Vagina (tissue), 2 donors: ENCODE measurements around the gene SPOCK1. TPM values are rescaled to one million over a fixed set of nuclear protein-coding genes. Genes with fewer than 3 reads are reported as not detected.

ENCODE experiments used
- DNase-seq, 2 donors: peaks; one replicate each; pipeline ENCODE4 v3.0.0-alpha.2; 2017; ENCODE audit errors: extremely low spot score in 2 of 2
- H3K27ac ChIP-seq: fragments of 200-600 bp; sonication (generic); one replicate; pipeline ENCODE4 v1.5.1; 2019
- H3K27me3 ChIP-seq: fragments of 200-600 bp; sonication (generic); one replicate; pipeline ENCODE4 v1.5.1; 2019
- H3K36me3 ChIP-seq, 2 donors: fragments of 200-600 bp; sonication (generic); one replicate each; pipeline ENCODE4 v1.5.1; 2017 to 2019
- H3K4me1 ChIP-seq: fragments of 200-600 bp; sonication (generic); one replicate; pipeline ENCODE4 v1.5.1; 2019
- H3K4me3 ChIP-seq, 2 donors: fragments of 200-600 bp; sonication (generic); 1 replicate in 1 of 2; 2 replicates in 1 of 2; pipeline ENCODE4 v1.5.1; 2016 to 2019
- H3K9me3 ChIP-seq: fragments of 200-600 bp; sonication (generic); one replicate; pipeline ENCODE4 v1.5.1; 2019
- CTCF ChIP-seq, 3 experiments: fragments of 450-650 bp in 2 of 3; fragments of 200-600 bp in 1 of 3; sonication (generic) in 1 of 3; IDR thresholded peaks; one replicate each; pipeline ENCODE4 v1.5.1; 2017 to 2019; ENCODE audit warnings: antibody characterized with exemption in 3 of 3, mild to moderate bottlenecking in 2 of 3, moderate library complexity in 2 of 3
- POLR2A ChIP-seq, 2 donors: fragments of 450-650 bp; IDR thresholded peaks; one replicate each; pipeline ENCODE4 v1.6.1; 2017; ENCODE audit warnings: antibody characterized with exemption in 2 of 2, mild to moderate bottlenecking in 2 of 2, moderate library complexity in 2 of 2
- POLR2AphosphoS5 ChIP-seq, 2 donors: sonication (generic); formaldehyde crosslinking; IDR thresholded peaks; one replicate each; pipeline ENCODE4 v1.9.0; 2017; ENCODE audit warnings: antibody characterized with exemption in 2 of 2, mild to moderate bottlenecking in 2 of 2, low read depth in 1 of 2; ENCODE audit not compliant: insufficient read depth in 1 of 2
- intact Hi-C: fragments of 100-400 bp; cut with DNase I; formaldehyde crosslinking; loops from one replicate; pipeline ENCODE4 v1.15.1; 2023
- total RNA-seq: library from RNA; depleted of rRNA; stranded (reverse); fragments of >200 nt; gene quantifications from one replicate; pipeline ENCODE4 v1.2.3, GENCODE V29; 2016

SPOCK1 gene
- total RNA-seq, 1 donor from 2014 or later: 70.7 TPM

- Histone ChIP-seq H3K4me1 (peaks cover 17% of the 10 kb centered on the region), H3K27me3 (no peaks in the 10 kb centered on the region), H3K36me3 (no peaks in the 10 kb centered on the region), H3K4me3 (no peak overlapping the region), H3K9me3 (no peaks in the 10 kb centered on the region), H3K27ac (no peak overlapping the region)
- DNase-seq: no peak
- TF ChIP-seq CTCF (IDR thresholded peaks at IDR 0.05) (no peak), POLR2AphosphoS5 (IDR thresholded peaks at IDR 0.05; ENCODE audit: insufficient read depth in 1 of 2, low read depth in 1 of 2) (no peak), POLR2A (IDR thresholded peaks at IDR 0.05) (no peak)
- intact Hi-C loops: no loop called here
Observed at GRCh38 chr5:137215261-137215660, 283.9 kb downstream of the SPOCK1 start.

GRCh38 chr5:137214446-137215189, 284.5 kb downstream of the SPOCK1 start:
- intact Hi-C loops: no loop called here
- H3K27me3 ChIP-seq: no peaks in the 10 kb centered on the region
- no peak overlapping the region for H3K27ac ChIP-seq
- H3K4me3 ChIP-seq: no peak overlapping the region
- no peak for DNase-seq
- peaks cover 17% of the 10 kb centered on the region for H3K4me1 ChIP-seq
- H3K9me3 ChIP-seq: no peaks in the 10 kb centered on the region
- H3K36me3 ChIP-seq: no peaks in the 10 kb centered on the region
- TF ChIP-seq POLR2AphosphoS5 (IDR thresholded peaks at IDR 0.05; ENCODE audit: insufficient read depth in 1 of 2, low read depth in 1 of 2) (no peak), POLR2A (IDR thresholded peaks at IDR 0.05) (no peak), CTCF (IDR thresholded peaks at IDR 0.05) (no peak)

GRCh38 chr5:137212471-137212870, 286.7 kb downstream of the SPOCK1 start:
- Histone ChIP-seq H3K4me3 (no peak overlapping the region), H3K27me3 (no peaks in the 10 kb centered on the region), H3K4me1 (peaks cover 10% of the 10 kb centered on the region), H3K9me3 (no peaks in the 10 kb centered on the region), H3K36me3 (no peaks in the 10 kb centered on the region), H3K27ac (no peak overlapping the region)
- TF ChIP-seq CTCF (IDR thresholded peaks at IDR 0.05): no peak
- no peak for TF ChIP-seq POLR2AphosphoS5 (IDR thresholded peaks at IDR 0.05; ENCODE audit: insufficient read depth in 1 of 2, low read depth in 1 of 2)
- TF ChIP-seq POLR2A (IDR thresholded peaks at IDR 0.05): no peak
- intact Hi-C loops: no loop called here
- no peak for DNase-seq

- DNase-seq: no peak
- intact Hi-C loops: no loop called here
- TF ChIP-seq CTCF (IDR thresholded peaks at IDR 0.05): no peak
- no peak for TF ChIP-seq POLR2AphosphoS5 (IDR thresholded peaks at IDR 0.05; ENCODE audit: insufficient read depth in 1 of 2, low read depth in 1 of 2)
- TF ChIP-seq POLR2A (IDR thresholded peaks at IDR 0.05): no peak
Observed at GRCh38 chr5:137209232-137209809, 289.8 kb downstream of the SPOCK1 start.

More at GRCh38 chr5:137209232-137209809, 289.8 kb downstream of the SPOCK1 start:
- no peak overlapping the region for H3K4me3 ChIP-seq
- peaks cover 10% of the 10 kb centered on the region for H3K4me1 ChIP-seq
- H3K9me3 ChIP-seq: no peaks in the 10 kb centered on the region
- no peak overlapping the region for H3K27ac ChIP-seq
- H3K36me3 ChIP-seq: no peaks in the 10 kb centered on the region
- H3K27me3 ChIP-seq: no peaks in the 10 kb centered on the region
